Rectal smooth muscle tissue (tissue), 1 donor: Measurements from ENCODE around the gene TIMM9.
"Not testable (repeated sequence)": the region's sequence is repeated elsewhere in the genome, so short reads cannot be mapped to it uniquely, and the experiment has no call there.

Source experiments
- H3K27ac ChIP-seq: one replicate; pipeline ENCODE4 v1.7.0; 2013; ENCODE audit warnings: low read depth, low read length, inconsistent platforms
- H3K27me3 ChIP-seq: one replicate; pipeline ENCODE4 v1.7.0; 2013; ENCODE audit warnings: low read length; ENCODE audit not compliant: control insufficient read depth, insufficient read depth
- H3K36me3 ChIP-seq: one replicate; pipeline ENCODE4 v1.7.0; 2013; ENCODE audit warnings: low read length; ENCODE audit not compliant: control insufficient read depth, insufficient read depth
- H3K4me1 ChIP-seq: one replicate; pipeline ENCODE4 v1.7.0; 2013; ENCODE audit warnings: low read length; ENCODE audit not compliant: control insufficient read depth, insufficient read depth
- H3K4me3 ChIP-seq: one replicate; pipeline ENCODE4 v1.7.0; 2013; ENCODE audit warnings: low read length
- H3K9ac ChIP-seq: one replicate; pipeline ENCODE4 v1.7.0; 2013; ENCODE audit warnings: low read length

Gene TIMM9

GRCh38 chr14:58430156-58430555 lies 2.8 kb upstream of the TIMM9 start:
- Histone ChIP-seq H3K36me3 (no peaks in the 10 kb centered on the region), H3K27ac (no peak overlapping the region), H3K4me1 (peaks cover 11% of the 10 kb centered on the region), H3K9ac (no peak overlapping the region), H3K4me3 (no peak overlapping the region), H3K27me3 (no peaks in the 10 kb centered on the region)

- H3K27ac ChIP-seq: peak overlapping the region; percentile 97
- no peaks in the 10 kb centered on the region for H3K36me3 ChIP-seq
- H3K4me3 ChIP-seq: peak overlapping the region; percentile 98
- H3K27me3 ChIP-seq: no peaks in the 10 kb centered on the region
- H3K9ac ChIP-seq: peak overlapping the region; percentile 26
- peaks cover 11% of the 10 kb centered on the region for H3K4me1 ChIP-seq
Measured at GRCh38 chr14:58428118-58428683, 870 bp upstream of the TIMM9 start.

- Histone ChIP-seq H3K4me3 (peak overlapping the region; percentile 98), H3K9ac (peak overlapping the region; percentile 89), H3K4me1 (peaks cover 11% of the 10 kb centered on the region), H3K27ac (peak overlapping the region; percentile 97), H3K27me3 (no peaks in the 10 kb centered on the region), H3K36me3 (no peaks in the 10 kb centered on the region)
Measured at GRCh38 chr14:58426670-58427280, 556 bp downstream of the TIMM9 start.

GRCh38 chr14:58416934-58417333 lies 10.4 kb downstream of the TIMM9 start:
- H3K27ac ChIP-seq, H3K4me1 ChIP-seq, H3K4me3 ChIP-seq, H3K9ac ChIP-seq, H3K27me3 ChIP-seq, H3K36me3 ChIP-seq: not testable (repeated sequence)

GRCh38 chr14:58415636-58416547 lies 11.4 kb downstream of the TIMM9 start:
- H3K4me1 ChIP-seq: no peaks in the 10 kb centered on the region
- no peak overlapping the region for H3K4me3 ChIP-seq
- H3K36me3 ChIP-seq: peaks cover 2% of the 10 kb centered on the region
- H3K27me3 ChIP-seq: no peaks in the 10 kb centered on the region
- no peak overlapping the region for H3K9ac ChIP-seq
- no peak overlapping the region for H3K27ac ChIP-seq

- H3K27ac ChIP-seq: no peak overlapping the region
- no peak overlapping the region for H3K9ac ChIP-seq
- H3K36me3 ChIP-seq: peaks cover 6% of the 10 kb centered on the region
Measured at GRCh38 chr14:58414845-58415244, 12.5 kb downstream of the TIMM9 start.

GRCh38 chr14:58408681-58409215 lies 18.6 kb downstream of the TIMM9 start:
- no peak overlapping the region for H3K27ac ChIP-seq
- H3K27me3 ChIP-seq: no peaks in the 10 kb centered on the region
- no peak overlapping the region for H3K4me3 ChIP-seq
- H3K36me3 ChIP-seq: peaks cover 13% of the 10 kb centered on the region
- H3K9ac ChIP-seq: no peak overlapping the region
- H3K4me1 ChIP-seq: no peaks in the 10 kb centered on the region

More at GRCh38 chr14:58414845-58415244, 12.5 kb downstream of the TIMM9 start:
- H3K4me3 ChIP-seq: no peak overlapping the region
- H3K4me1 ChIP-seq: no peaks in the 10 kb centered on the region
- H3K27me3 ChIP-seq: no peaks in the 10 kb centered on the region

- H3K4me3 ChIP-seq: no peak overlapping the region
- H3K36me3 ChIP-seq: no peaks in the 10 kb centered on the region
- H3K9ac ChIP-seq: no peak overlapping the region
- H3K27me3 ChIP-seq: no peaks in the 10 kb centered on the region
- H3K27ac ChIP-seq: no peak overlapping the region
- no peaks in the 10 kb centered on the region for H3K4me1 ChIP-seq
Measured at GRCh38 chr14:58401587-58401986, 25.7 kb downstream of the TIMM9 start.

GRCh38 chr14:58398895-58399294 lies 28.4 kb downstream of the TIMM9 start:
- no peak overlapping the region for H3K4me3 ChIP-seq
- H3K36me3 ChIP-seq: no peaks in the 10 kb centered on the region
- no peaks in the 10 kb centered on the region for H3K4me1 ChIP-seq
- no peak overlapping the region for H3K9ac ChIP-seq
- H3K27me3 ChIP-seq: no peaks in the 10 kb centered on the region
- H3K27ac ChIP-seq: no peak overlapping the region

- Histone ChIP-seq H3K36me3 (no peaks in the 10 kb centered on the region), H3K27ac (no peak overlapping the region), H3K4me1 (no peaks in the 10 kb centered on the region), H3K9ac (no peak overlapping the region), H3K4me3 (no peak overlapping the region), H3K27me3 (no peaks in the 10 kb centered on the region)
Measured at GRCh38 chr14:58398495-58398894, 28.8 kb downstream of the TIMM9 start.

- H3K36me3 ChIP-seq: no peaks in the 10 kb centered on the region
- no peaks in the 10 kb centered on the region for H3K4me1 ChIP-seq
- H3K27ac ChIP-seq: no peak overlapping the region
- no peak overlapping the region for H3K4me3 ChIP-seq
- no peak overlapping the region for H3K9ac ChIP-seq
- no peaks in the 10 kb centered on the region for H3K27me3 ChIP-seq
Measured at GRCh38 chr14:58397156-58397555, 30.2 kb downstream of the TIMM9 start.
